HepG2 (cell line): ENCODE data around the gene LAMTOR1. TPM values are rescaled to one million over a fixed set of nuclear protein-coding genes. Genes with fewer than 3 reads are reported as not detected.
A peak's percentile ranks its signal among the peaks of the same experiment; 100 is the strongest.

Source experiments
- ATAC-seq: fragments of 200-7000 bp; cut with Tn5 transposase; 3 replicates; pipeline ENCODE4 v1.9.1; 2020; ENCODE audit warnings: mild to moderate bottlenecking, moderate library complexity
- BruUV-seq: library from RNA; stranded (reverse); fragments of 400-500 nt; replicated peaks from 2 replicates; lab custom pipeline; 2021; lab: Mats Ljungman, UMichigan
- CTCF ChIA-PET: fragments of 300-600 bp; formaldehyde crosslinking; extraction: SDS; loops from one replicate; lab custom pipeline; 2021; ENCODE audit warnings: low total read pairs, inconsistent platforms, low intra/inter-chr PET ratio; lab: Yijun Ruan, JAX
- POLR2A ChIA-PET: fragments of 350-600 bp; sonication (Branson Sonifier 250); formaldehyde crosslinking; loops from one replicate; lab custom pipeline; 2020; ENCODE audit warnings: antibody characterized with exemption, inconsistent platforms; lab: Yijun Ruan, JAX
- DNase-seq: peaks from one replicate; pipeline ENCODE4 v3.0.0-alpha.2; 2015; ENCODE audit warnings: low spot score
- FAIRE-seq: peaks from 3 replicates; lab custom pipeline; 2011; peaks lifted over from hg19 to GRCh38; lab: Jason Lieb, UNC
- H2AFZ ChIP-seq: one replicate; pipeline ENCODE4 v1.6.1; 2011; ENCODE audit warnings: low read length, inconsistent platforms
- H3K27ac ChIP-seq: fragments of 300-600 bp; 3 replicates; pipeline ENCODE4 v1.8.0; 2011; ENCODE audit warnings: mixed run types, mild to moderate bottlenecking, mixed read lengths, low read length, inconsistent platforms; ENCODE audit not compliant: insufficient read depth; ENCODE audit errors: extremely low read length
- H3K27me3 ChIP-seq, 2 experiments: fragments of 200-600 bp in 1 of 2; 2 replicates in 1 of 2; 3 replicates in 1 of 2; pipeline versions ENCODE4 v1.6.0 to v1.8.0; 2011; ENCODE audit warnings: low read length in 2 of 2, mild to moderate bottlenecking in 2 of 2, moderate library complexity in 2 of 2, inconsistent platforms in 1 of 2; ENCODE audit not compliant: insufficient read depth in 2 of 2, control insufficient read depth in 1 of 2
- H3K36me3 ChIP-seq, 2 experiments: fragments of 200-600 bp in 1 of 2; replicated peaks in 1 of 2; 2 replicates in 1 of 2; 3 replicates in 1 of 2; pipeline versions ENCODE4 v1.5.1 to v1.8.0; 2011; ENCODE audit warnings: low read length in 2 of 2, inconsistent platforms in 1 of 2; ENCODE audit not compliant: insufficient read depth in 2 of 2, control insufficient read depth in 1 of 2
- H3K4me1 ChIP-seq: 2 replicates; pipeline ENCODE4 v1.5.1; 2012; ENCODE audit warnings: low read length, inconsistent platforms; ENCODE audit not compliant: insufficient read depth
- H3K4me2 ChIP-seq: 2 replicates; pipeline ENCODE4 v1.6.0; 2011; ENCODE audit warnings: low read depth, low read length, inconsistent platforms
- H3K4me3 ChIP-seq, 3 experiments: fragments of 200-600 bp in 1 of 3; sonication (generic), shearing (Covaris generic) in 1 of 3; replicated peaks in 1 of 3; 2 replicates each; pipeline ENCODE4 v1.5.1; 2011 to 2016; ENCODE audit warnings: low read length in 3 of 3, inconsistent platforms in 2 of 3, low read depth in 2 of 3, mild to moderate bottlenecking in 2 of 3, control low read depth in 1 of 3, mixed read lengths in 1 of 3; ENCODE audit not compliant: insufficient read depth in 1 of 3
- H3K79me2 ChIP-seq: one replicate; pipeline ENCODE4 v1.6.1; 2011; ENCODE audit warnings: low read length, inconsistent platforms; ENCODE audit not compliant: insufficient read depth
- H3K9ac ChIP-seq: 2 replicates; pipeline ENCODE4 v1.6.0; 2011; ENCODE audit warnings: mild to moderate bottlenecking, low read depth, low read length, inconsistent platforms; ENCODE audit not compliant: insufficient read depth
- H3K9me3 ChIP-seq: 2 replicates; pipeline ENCODE4 v1.5.1; 2012; ENCODE audit warnings: mild to moderate bottlenecking, low read length
- H4K20me1 ChIP-seq: 2 replicates; pipeline ENCODE4 v1.6.0; 2011; ENCODE audit warnings: inconsistent platforms, mild to moderate bottlenecking, low read length, moderate library complexity; ENCODE audit not compliant: insufficient read depth
- SMAD1 ChIP-seq: sonication (generic); formaldehyde crosslinking; IDR thresholded peaks from 2 replicates; pipeline ENCODE4 v1.4.0; 2020; ENCODE audit warnings: missing genetic modification reagents, low read depth, mild to moderate bottlenecking, borderline replicate concordance
- WGBS: methylation state at CpG from one replicate; pipeline ENCODE4 v1.1.6; 2017; ENCODE audit warnings: low lambda C conversion rate; 5-methylcytosine and 5-hydroxymethylcytosine counted together
- in situ Hi-C: cut with HindIII; loops from 2 replicates; pipeline ENCODE4 v1.10.0; 2017; ENCODE audit warnings: low pct_unique_long_range_greater_than_20kb; ENCODE audit not compliant: extremely low pct_ligation_motif_present
- intact Hi-C: fragments of 100-400 bp; cut with micrococcal nuclease; formaldehyde crosslinking; loops from one replicate; pipeline ENCODE4 v1.10.0; 2022; ENCODE audit not compliant: unreplicated experiment
- polyA plus RNA-seq, 8 experiments: library from polyadenylated mRNA; depleted of rRNA in 3 of 8; stranded (reverse) in 7 of 8; unstranded in 1 of 8; fragments of >200 nt; fragmentation: Illumina TruSeq in 4 of 8; extraction: Trizol in 4 of 8; gene quantifications; 2 replicates each; pipeline versions ENCODE4 v1.2.1 to v1.2.3, GENCODE V29; 2011 to 2016; ENCODE audit warnings: low read depth in 4 of 8, missing spikeins in 1 of 8, mixed read lengths in 1 of 8; ENCODE audit not compliant: insufficient read depth in 1 of 8
- total RNA-seq, 5 experiments: library from RNA; depleted of rRNA; stranded (reverse); fragments of >200 nt; fragmentation: Illumina TruSeq; extraction: Trizol; gene quantifications; 2 replicates each; pipeline ENCODE4 v1.2.3, GENCODE V29; 2016; ENCODE audit warnings: low read depth in 1 of 5
- TF ChIP-seq, protein P1 (sequence below): sonication (generic); formaldehyde crosslinking; IDR thresholded peaks from 2 replicates; pipeline ENCODE4 v1.4.0; 2020; ENCODE audit warnings: missing genetic modification reagents
- TF ChIP-seq, protein P2 (sequence below): sonication (generic); formaldehyde crosslinking; IDR thresholded peaks from 2 replicates; pipeline ENCODE4 v1.5.0; 2020; ENCODE audit warnings: mild to moderate bottlenecking, missing genetic modification reagents

The LAMTOR1 gene
- total and polyA plus RNA-seq, 2 of the 13 experiments (the other 11 are each of a cell fraction or from before 2014, with no cell fraction given) = 60.4 to 66.0 TPM

DNA sequence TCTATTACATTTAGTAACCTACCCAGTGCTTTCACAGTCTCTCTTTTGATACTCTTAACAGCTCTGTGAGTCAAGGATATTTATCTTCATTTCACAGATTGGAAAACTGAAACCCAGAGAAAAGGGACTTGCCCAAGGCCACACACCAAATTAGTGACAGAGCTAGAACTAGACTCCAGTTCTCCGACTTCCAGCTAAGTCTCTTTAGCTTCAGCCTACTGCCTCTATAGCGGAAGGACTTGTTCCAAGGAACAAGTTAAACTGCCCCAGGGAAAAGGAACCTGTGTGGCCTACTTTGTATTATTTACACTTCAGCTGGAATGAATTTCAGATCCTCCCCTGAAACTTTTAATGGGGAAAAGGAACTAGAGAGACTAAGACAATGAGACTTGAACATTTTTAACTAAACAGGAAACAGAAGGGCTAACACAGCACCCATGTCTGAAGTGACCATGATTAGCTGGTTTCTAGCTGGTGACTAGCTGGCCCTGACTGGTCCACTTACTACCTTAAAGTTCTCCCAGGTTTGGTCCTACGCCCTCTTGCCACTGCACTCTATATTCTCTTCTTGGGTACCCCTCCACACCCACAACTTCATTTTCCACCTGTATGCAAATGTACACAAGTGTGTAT, 21.2 kb downstream of the LAMTOR1 start (continued):
- TF ChIP-seq, protein P1, sequence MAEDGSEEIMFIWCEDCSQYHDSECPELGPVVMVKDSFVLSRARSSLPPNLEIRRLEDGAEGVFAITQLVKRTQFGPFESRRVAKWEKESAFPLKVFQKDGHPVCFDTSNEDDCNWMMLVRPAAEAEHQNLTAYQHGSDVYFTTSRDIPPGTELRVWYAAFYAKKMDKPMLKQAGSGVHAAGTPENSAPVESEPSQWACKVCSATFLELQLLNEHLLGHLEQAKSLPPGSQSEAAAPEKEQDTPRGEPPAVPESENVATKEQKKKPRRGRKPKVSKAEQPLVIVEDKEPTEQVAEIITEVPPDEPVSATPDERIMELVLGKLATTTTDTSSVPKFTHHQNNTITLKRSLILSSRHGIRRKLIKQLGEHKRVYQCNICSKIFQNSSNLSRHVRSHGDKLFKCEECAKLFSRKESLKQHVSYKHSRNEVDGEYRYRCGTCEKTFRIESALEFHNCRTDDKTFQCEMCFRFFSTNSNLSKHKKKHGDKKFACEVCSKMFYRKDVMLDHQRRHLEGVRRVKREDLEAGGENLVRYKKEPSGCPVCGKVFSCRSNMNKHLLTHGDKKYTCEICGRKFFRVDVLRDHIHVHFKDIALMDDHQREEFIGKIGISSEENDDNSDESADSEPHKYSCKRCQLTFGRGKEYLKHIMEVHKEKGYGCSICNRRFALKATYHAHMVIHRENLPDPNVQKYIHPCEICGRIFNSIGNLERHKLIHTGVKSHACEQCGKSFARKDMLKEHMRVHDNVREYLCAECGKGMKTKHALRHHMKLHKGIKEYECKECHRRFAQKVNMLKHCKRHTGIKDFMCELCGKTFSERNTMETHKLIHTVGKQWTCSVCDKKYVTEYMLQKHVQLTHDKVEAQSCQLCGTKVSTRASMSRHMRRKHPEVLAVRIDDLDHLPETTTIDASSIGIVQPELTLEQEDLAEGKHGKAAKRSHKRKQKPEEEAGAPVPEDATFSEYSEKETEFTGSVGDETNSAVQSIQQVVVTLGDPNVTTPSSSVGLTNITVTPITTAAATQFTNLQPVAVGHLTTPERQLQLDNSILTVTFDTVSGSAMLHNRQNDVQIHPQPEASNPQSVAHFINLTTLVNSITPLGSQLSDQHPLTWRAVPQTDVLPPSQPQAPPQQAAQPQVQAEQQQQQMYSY (CRISPR knock-in tag) = no peak

DNA sequence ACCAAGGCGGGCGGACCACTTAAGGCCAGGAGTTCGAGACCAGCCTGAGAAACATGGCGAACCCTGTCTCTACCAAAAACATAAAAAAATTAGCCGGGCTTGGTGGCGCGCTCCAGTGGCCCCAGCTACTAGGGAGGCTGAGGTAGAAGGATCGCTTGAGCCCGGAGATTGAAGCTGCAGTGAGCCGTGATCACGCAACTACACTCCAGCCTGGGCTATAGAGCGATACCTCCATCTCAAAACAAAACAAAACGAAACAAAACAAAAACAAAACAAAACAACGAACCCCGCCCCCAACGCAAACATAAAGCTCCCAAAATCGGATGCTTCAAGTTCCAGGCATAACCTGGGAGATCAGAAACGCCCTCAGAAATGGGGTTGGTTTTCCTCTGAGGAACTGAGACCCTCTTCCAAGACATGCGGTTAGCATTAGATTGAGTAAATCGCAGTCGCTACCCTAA, 21.9 kb downstream of the LAMTOR1 start:
- H3K9ac ChIP-seq = peak overlapping the region; percentile 62
- in situ Hi-C loops (no loop called here), intact Hi-C loops (loop anchor here (2.0 kb wide), 1 partner anchor 22 kb away; the partner anchor contains the start of gene LAMTOR1)
- peak overlapping the region; percentile 79 for H3K4me2 ChIP-seq
- TSS peak; percentile 81 for BruUV-seq
- peak overlapping the region; percentile 58 for H3K27ac ChIP-seq
- peaks cover 24% of the 10 kb centered on the region for H3K4me1 ChIP-seq
- FAIRE-seq (no peak), DNase-seq (no peak), ATAC-seq (no peak)
- TF ChIP-seq, protein P2, sequence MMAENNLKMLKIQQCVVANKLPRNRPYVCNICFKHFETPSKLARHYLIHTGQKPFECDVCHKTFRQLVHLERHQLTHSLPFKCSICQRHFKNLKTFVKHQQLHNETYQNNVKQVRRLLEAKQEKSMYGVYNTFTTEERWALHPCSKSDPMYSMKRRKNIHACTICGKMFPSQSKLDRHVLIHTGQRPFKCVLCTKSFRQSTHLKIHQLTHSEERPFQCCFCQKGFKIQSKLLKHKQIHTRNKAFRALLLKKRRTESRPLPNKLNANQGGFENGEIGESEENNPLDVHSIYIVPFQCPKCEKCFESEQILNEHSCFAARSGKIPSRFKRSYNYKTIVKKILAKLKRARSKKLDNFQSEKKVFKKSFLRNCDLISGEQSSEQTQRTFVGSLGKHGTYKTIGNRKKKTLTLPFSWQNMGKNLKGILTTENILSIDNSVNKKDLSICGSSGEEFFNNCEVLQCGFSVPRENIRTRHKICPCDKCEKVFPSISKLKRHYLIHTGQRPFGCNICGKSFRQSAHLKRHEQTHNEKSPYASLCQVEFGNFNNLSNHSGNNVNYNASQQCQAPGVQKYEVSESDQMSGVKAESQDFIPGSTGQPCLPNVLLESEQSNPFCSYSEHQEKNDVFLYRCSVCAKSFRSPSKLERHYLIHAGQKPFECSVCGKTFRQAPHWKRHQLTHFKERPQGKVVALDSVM (CRISPR knock-in tag) = no peak
- 0 out of 2 replicates have a peak, but pooled peaks have one; percentile 2 for TF ChIP-seq SMAD1
- CTCF ChIA-PET = no interaction called here
- peak overlapping the region; percentile 30 to 83 (median 57); a peak in 5 of 6 replicates for H3K4me3 ChIP-seq
- no peaks in the 10 kb centered on the region for H3K9me3 ChIP-seq
- WGBS = 84% methylated on average over 21 of the region's 21 CpGs
- H3K79me2 ChIP-seq = peaks cover 36% of the 10 kb centered on the region
- POLR2A ChIA-PET = interaction anchor here (2.7 kb wide), 1 partner anchor 41 kb away, joined by 9 read pairs; no protein-coding TSS in a partner anchor
- no peaks in the 10 kb centered on the region for H4K20me1 ChIP-seq
- no peaks in the 10 kb centered on the region; a peak in 1 of 5 replicates for H3K27me3 ChIP-seq
- H3K36me3 ChIP-seq = no peaks in the 10 kb centered on the region; a peak in 1 of 5 replicates
- H2AFZ ChIP-seq = no peak overlapping the region
